Measurements from ENCODE around the gene ABCA4. TPM values are rescaled to one million over a fixed set of nuclear protein-coding genes. Genes with fewer than 3 reads are reported as not detected.

The ABCA4 gene
- total and polyA plus RNA-seq, 2 of the 8 experiments (the other 6 are each of a cell fraction or from before 2014, with no cell fraction given), result 0.06 TPM; not detected in 1

DNA sequence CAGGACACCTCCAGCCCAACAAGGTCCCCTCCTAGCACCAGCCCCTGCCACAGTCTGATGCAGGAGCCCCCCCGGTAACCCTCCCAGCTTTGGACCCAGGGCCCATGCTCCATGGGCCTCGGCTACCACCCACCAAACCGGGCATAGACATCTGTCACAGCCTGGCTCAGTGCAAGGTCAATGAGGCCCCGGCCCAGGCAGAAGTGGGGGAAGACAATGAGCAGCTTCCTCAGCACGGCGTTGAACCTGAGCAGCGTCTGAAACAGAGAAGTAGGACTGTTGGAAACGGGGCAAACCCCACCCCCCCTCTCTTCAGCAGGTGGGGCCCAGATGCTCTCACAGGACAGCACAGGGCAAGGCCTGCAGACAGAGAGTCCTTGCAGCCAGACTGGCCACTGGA, 109.8 kb downstream of the ABCA4 start (continued):
- TF ChIP-seq, protein P1, sequence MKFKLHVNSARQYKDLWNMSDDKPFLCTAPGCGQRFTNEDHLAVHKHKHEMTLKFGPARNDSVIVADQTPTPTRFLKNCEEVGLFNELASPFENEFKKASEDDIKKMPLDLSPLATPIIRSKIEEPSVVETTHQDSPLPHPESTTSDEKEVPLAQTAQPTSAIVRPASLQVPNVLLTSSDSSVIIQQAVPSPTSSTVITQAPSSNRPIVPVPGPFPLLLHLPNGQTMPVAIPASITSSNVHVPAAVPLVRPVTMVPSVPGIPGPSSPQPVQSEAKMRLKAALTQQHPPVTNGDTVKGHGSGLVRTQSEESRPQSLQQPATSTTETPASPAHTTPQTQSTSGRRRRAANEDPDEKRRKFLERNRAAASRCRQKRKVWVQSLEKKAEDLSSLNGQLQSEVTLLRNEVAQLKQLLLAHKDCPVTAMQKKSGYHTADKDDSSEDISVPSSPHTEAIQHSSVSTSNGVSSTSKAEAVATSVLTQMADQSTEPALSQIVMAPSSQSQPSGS (IDR thresholded peaks at IDR 0.05; ENCODE audit: low read length), result no peak
- no peak for TF ChIP-seq SAP30 (IDR thresholded peaks at IDR 0.05; ENCODE audit: insufficient read depth, insufficient replicate concordance, low read length)
- no peak for TF ChIP-seq TCF12 (IDR thresholded peaks at IDR 0.05; ENCODE audit: low read depth, low read length)
- no peak for TF ChIP-seq BCL11A (IDR thresholded peaks at IDR 0.05; ENCODE audit: low read depth in 2 of 2, low read length in 2 of 2)
- TF ChIP-seq CHD2 (IDR thresholded peaks at IDR 0.05; ENCODE audit: low read length), result no peak
